Activated T-helper 1 cell treated with anti-CD3 and anti-CD28 coated beads, Interleukin-12 subunit alpha, Interleukin-12 subunit beta, Interleukin-2, Interleukin-4 antibody, amounts not matched to agents 30 ng/mL and 10 ng/mL and 1 ng/mL, durations not matched to agents 14 hours and 24 hours and 36 hours (primary cell): ENCODE measurements around the gene WT1. TPM values are rescaled to one million over a fixed set of nuclear protein-coding genes. Genes with fewer than 3 reads are reported as not detected.
A peak's percentile ranks its signal among the peaks of the same experiment; 100 is the strongest.

Source experiments
- DNase-seq: peaks from one replicate; pipeline ENCODE4 v3.0.0; 2021; ENCODE audit warnings: low spot score
- H3K27ac Mint-ChIP-seq: one replicate; pipeline ENCODE4 v1.8.0; 2021; ENCODE audit warnings: mild to moderate bottlenecking, mixed read lengths
- H3K27me3 Mint-ChIP-seq: one replicate; pipeline ENCODE4 v1.8.0; 2022; ENCODE audit warnings: mild to moderate bottlenecking, moderate library complexity, mixed read lengths; ENCODE audit not compliant: insufficient read depth
- H3K36me3 Mint-ChIP-seq: one replicate; pipeline ENCODE4 v1.8.0; 2021; ENCODE audit warnings: low read depth, mixed read lengths
- H3K4me1 Mint-ChIP-seq: one replicate; pipeline ENCODE4 v1.8.0; 2021; ENCODE audit warnings: low read depth, mixed read lengths
- H3K4me3 Mint-ChIP-seq: one replicate; pipeline ENCODE4 v1.8.0; 2021; ENCODE audit warnings: mild to moderate bottlenecking, moderate library complexity, mixed read lengths
- H3K9me3 Mint-ChIP-seq: one replicate; pipeline ENCODE4 v1.8.0; 2021; ENCODE audit warnings: mixed read lengths
- intact Hi-C: fragments of 100-400 bp; cut with micrococcal nuclease; formaldehyde crosslinking; loops from one replicate; pipeline ENCODE4 v1.15.1; 2024
- total RNA-seq: library from RNA; stranded (reverse); gene quantifications from 2 replicates; pipeline ENCODE4 v1.2.3, GENCODE V29; 2022

WT1 gene
- total RNA-seq, 1 donor from 2014 or later, result not detected

DNA sequence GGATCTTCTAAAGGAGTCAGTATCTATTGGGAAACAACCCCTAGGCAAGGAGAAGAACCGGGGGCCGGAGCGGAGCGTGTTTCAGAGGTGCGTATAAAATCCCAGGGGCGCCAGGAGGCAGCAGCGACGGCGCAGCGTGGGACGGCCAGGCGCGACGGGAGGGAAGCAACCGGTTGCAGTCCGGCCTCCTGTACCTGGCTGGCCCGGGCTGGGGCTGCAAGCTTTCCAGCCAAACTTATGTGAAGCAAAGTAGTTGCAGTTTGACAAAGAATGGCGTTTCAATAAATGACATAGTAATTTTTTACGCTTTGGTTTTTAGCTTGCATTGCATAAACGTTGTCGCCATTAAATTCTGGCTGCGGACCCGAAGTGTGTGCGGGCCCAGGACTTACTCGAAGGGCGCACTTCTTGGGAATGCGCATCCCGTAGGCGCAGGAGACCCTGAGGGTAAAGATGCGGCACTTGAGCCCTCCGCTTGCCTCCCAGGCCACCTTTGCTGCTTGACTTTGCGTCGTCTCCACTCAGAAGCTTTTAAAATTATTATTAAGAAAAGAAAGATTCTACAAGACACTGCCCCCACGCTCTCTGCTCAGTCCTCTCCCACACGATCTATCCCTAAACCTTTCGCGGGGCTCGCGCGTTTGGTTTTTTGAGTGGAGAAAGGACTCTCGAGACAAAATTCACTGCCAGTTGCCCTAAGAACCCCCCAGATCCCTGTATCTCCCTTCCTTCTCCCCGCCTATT is 1.6 kb upstream of the WT1 start:
- Mint-ChIP-seq H3K27ac (peak overlapping the region; percentile 44), H3K36me3 (peaks cover 4% of the 10 kb centered on the region), H3K4me1 (peaks cover 5% of the 10 kb centered on the region), H3K27me3 (peaks cover 77% of the 10 kb centered on the region), H3K4me3 (no peak overlapping the region), H3K9me3 (no peaks in the 10 kb centered on the region)
- DNase-seq, result no peak
- intact Hi-C loops, result loop anchor here (2.0 kb wide), 1 partner anchor 624 kb away; no protein-coding TSS in a partner anchor

DNA sequence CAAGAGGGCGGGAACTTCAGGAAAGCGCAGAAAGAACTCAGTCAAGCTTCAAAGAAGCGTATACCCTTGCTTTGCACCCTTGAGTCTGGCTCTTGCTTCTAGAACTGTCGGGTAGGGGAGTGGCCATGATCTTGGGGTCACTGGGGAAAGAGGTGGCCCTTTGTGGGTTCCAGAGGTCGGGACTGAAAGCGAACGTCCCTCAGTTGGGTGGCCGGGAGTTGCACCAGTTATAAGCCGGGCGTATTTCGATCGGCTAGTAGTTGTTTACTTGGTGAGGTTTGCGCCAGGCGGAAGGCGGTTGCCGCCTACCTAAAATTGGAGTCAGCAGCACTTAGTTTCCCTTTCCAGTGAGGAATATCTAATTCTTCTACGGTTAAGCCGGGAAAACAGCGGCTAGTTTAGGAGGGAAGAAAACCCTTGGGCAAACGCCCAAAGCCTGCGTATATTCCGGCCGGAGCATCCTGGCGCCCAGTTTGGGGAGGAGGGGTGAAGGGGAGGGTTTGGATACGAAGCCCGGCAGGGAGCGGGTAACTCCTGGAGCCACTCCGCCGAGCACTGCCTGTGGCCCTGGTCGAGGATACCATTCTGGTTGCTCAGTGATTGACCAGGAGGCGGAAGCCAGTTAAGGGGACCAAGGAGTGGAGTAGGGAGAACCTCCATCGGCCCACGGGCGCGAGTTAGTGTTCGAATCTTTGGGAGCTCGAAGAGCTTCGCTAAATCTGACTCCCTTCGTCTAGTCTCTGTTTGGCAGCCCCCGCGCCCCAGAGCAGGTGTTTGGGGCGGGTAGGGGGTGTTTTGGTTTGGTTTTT is 807 bp upstream of the WT1 start:
- intact Hi-C loops, result loop anchor here (2.0 kb wide), 1 partner anchor 623 kb away; no protein-coding TSS in a partner anchor
- H3K4me3 Mint-ChIP-seq, result no peak overlapping the region
- no peak for DNase-seq
- peaks cover 73% of the 10 kb centered on the region for H3K27me3 Mint-ChIP-seq
- H3K36me3 Mint-ChIP-seq, result peaks cover 4% of the 10 kb centered on the region
- H3K27ac Mint-ChIP-seq, result peak overlapping the region; percentile 61
- no peaks in the 10 kb centered on the region for H3K9me3 Mint-ChIP-seq
- peaks cover 5% of the 10 kb centered on the region for H3K4me1 Mint-ChIP-seq

DNA sequence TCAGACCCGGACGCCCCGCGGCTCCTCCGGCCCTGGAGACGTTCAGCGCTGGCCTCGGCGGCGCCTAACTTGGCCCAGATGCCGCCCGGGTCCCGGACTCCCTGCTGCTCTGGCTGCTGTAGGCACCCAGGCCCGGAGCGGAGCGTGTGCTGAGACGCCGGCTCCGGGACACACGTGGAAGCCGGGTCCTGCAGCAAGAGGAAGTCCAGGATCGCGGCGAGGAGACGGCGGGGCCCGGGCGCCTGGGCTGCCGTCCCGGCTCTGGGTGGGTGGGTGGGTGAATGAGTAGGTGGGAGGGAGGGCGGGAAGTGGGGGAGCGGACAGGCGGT is 223 bp downstream of the WT1 start:
- peaks cover 4% of the 10 kb centered on the region for H3K36me3 Mint-ChIP-seq
- H3K4me1 Mint-ChIP-seq, result peaks cover 5% of the 10 kb centered on the region
- no peak overlapping the region for H3K27ac Mint-ChIP-seq
- no peak for DNase-seq
- intact Hi-C loops, result no loop called here
- peaks cover 71% of the 10 kb centered on the region for H3K27me3 Mint-ChIP-seq
- H3K9me3 Mint-ChIP-seq, result no peaks in the 10 kb centered on the region
- no peak overlapping the region for H3K4me3 Mint-ChIP-seq

DNA sequence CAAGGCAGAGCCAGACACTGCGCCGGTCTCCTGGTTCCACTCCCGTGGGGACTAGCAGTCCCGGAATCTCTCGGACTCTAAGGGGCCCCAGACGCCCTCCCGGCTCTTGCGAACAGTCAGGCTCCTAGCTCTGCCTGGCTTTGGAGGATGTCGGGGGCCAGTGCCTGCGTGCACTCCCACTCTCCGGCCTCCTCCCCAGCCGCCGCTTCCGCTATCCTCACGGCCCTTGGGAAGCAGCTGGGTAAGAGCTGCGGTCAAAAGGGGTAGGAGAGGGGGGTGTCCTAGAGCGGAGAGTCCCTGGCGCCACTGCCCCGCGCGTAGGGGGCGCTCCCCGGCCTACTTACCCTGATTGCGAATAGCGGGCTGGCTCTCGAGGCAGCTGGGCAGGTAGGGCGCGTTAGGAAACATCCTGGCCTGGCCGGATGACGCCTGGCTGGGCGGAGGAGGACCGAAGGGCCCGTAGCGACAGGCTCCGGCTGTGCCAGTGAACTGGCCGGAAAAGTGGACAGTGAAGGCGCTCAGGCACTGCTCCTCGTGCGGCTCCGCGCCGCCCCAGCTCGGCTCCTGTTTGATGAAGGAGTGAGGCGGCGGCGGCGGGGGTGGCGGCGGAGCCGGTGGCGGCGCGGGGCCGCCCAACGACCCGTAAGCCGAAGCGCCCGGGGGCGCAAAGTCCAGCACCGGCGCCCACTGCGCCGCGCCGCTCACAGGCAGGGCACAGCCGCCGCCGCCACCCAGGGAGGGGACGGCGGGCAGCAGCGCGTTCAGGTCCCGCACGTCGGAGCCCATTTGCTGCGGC is 785 bp downstream of the WT1 start:
- intact Hi-C loops, result no loop called here
- no peak overlapping the region for H3K27ac Mint-ChIP-seq
- H3K27me3 Mint-ChIP-seq, result peaks cover 70% of the 10 kb centered on the region
- DNase-seq, result no peak
- H3K4me3 Mint-ChIP-seq, result no peak overlapping the region
- no peaks in the 10 kb centered on the region for H3K9me3 Mint-ChIP-seq
- peaks cover 4% of the 10 kb centered on the region for H3K36me3 Mint-ChIP-seq
- peaks cover 5% of the 10 kb centered on the region for H3K4me1 Mint-ChIP-seq

DNA sequence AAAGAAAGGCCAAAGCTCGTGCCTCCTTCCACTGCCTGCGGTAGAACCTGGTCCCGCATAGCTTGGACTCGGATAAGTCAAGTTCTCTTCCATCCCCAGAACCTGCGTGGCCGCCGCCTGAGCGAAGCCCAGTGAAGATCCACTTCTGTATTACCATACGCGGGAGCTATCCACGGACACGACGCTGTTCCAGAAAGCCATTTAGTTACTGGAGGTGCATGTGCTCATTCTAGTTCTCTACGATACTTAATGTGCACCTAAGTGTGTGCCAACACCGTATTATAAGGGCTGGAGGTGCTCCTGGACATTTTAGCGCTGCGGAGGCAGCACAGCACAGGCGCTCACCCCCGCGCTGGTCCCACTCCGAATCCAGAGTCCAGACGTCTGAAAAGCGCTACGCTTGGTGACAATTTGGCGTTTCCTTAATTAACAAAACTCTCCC is 1.4 kb downstream of the WT1 start:
- peak overlapping the region; percentile 55 for H3K27ac Mint-ChIP-seq
- intact Hi-C loops, result no loop called here
- H3K36me3 Mint-ChIP-seq, result peaks cover 4% of the 10 kb centered on the region
- H3K9me3 Mint-ChIP-seq, result no peaks in the 10 kb centered on the region
- DNase-seq, result no peak
- peaks cover 5% of the 10 kb centered on the region for H3K4me1 Mint-ChIP-seq
- no peak overlapping the region for H3K4me3 Mint-ChIP-seq
- peaks cover 74% of the 10 kb centered on the region for H3K27me3 Mint-ChIP-seq

DNA sequence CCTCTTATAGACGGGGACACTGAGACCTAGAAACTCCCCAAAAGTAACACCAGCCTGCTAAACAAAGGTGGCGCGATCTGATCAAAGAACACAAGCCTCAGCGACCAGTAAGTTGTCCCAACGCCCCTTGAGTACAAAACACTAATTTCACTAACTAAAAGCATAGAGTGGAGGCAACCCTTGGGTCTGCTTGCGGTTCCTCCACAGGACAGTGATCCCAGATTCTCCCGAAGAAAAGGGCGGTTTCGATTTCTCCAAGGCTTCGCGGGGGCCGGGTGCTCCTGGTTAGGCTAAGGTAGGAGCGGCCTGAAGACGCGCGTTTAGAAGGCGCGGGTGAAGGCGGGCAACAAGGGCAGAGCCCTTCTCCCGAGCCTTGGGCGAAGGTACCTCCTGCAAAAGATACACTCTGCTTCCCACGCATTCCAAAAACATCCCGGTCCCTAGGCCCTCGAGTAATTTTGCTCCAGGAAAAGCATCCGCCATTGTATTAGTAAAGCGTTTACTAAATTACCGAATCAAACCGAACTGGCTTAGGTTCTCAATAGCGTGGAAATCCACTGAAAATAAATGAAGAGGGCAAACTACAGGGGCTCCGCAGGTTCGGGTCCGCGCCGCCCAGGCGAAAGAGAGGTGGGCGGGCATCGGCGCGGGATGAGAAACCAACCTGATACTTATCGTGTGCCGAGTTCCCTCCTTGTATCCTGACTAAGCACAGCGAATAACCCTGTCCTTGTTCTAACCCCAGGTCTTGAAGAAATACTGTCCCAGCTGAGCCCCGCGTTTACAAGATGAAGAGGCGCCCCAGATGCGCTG is 2.0 kb downstream of the WT1 start:
- Mint-ChIP-seq H3K27ac (peak overlapping the region; percentile 55), H3K27me3 (peaks cover 78% of the 10 kb centered on the region), H3K36me3 (peaks cover 4% of the 10 kb centered on the region), H3K9me3 (no peaks in the 10 kb centered on the region), H3K4me1 (peaks cover 5% of the 10 kb centered on the region), H3K4me3 (no peak overlapping the region)
- DNase-seq, result no peak
- intact Hi-C loops, result no loop called here

DNA sequence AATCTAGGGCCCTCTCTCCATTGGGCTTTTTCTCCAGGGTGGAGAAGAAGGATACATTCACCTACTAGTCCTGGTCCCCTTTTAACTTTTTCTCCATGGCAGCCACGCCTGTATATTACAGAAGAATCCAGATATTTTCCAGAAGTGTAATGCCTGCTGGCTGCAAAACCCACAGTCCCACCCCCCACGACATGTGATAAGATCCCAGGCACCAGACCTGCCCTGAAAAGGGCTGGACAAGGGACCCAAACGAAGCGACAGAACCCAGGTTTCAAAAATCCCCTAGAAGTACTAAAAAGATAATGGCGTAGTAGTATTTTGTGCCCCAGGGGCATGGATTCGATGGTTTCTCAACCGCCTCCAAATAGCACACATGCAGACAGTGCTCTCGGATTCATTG is 2.8 kb downstream of the WT1 start:
- Mint-ChIP-seq H3K27me3 (peaks cover 78% of the 10 kb centered on the region), H3K9me3 (no peaks in the 10 kb centered on the region), H3K4me3 (no peak overlapping the region), H3K4me1 (peaks cover 5% of the 10 kb centered on the region), H3K27ac (no peak overlapping the region), H3K36me3 (peaks cover 4% of the 10 kb centered on the region)
- intact Hi-C loops, result no loop called here
- no peak for DNase-seq

DNA sequence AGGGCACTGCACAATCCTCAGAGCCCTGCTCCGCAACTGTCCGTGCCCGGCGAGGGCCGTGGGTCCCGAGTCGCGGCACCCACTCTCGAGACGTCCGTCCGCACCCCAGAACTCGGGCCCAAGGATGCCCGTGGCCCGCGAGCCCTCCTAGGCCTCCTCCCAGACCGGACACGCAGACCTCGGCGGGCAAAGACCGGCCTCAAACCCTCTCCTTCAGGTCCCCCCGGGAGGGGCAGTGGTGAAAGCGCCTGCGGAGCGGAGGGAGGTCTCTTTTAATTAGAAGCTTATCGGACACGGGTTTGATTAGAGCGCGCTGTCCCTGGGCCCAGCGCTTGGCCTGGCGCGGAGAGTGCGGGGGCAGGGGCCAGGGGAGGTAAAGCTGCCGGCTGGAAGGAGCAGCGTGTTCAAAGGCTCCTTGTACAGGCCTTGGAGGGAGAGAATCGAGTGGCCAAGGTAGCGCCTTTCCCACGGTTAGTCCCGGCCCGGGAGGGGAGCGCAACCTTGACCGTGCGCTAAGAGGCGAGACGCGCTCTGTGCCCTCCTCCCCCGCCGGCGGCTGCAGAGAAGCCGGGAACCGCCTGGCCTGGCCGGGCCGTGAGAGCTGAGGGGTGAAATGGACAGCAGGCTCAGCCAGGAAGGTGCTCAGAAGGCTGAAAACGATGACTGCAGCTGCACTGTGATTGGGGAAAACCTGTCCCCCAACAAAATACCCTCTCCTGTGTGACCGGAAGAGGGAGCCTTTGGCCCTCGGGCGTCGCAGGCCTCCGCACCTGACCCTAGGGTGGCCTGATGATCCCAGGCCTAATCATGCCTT is 4.6 kb downstream of the WT1 start:
- no peak overlapping the region for H3K27ac Mint-ChIP-seq
- no peaks in the 10 kb centered on the region for H3K9me3 Mint-ChIP-seq
- no peak for DNase-seq
- H3K36me3 Mint-ChIP-seq, result no peaks in the 10 kb centered on the region
- no peak overlapping the region for H3K4me3 Mint-ChIP-seq
- H3K4me1 Mint-ChIP-seq, result peaks cover 5% of the 10 kb centered on the region
- intact Hi-C loops, result no loop called here
- peaks cover 78% of the 10 kb centered on the region for H3K27me3 Mint-ChIP-seq

DNA sequence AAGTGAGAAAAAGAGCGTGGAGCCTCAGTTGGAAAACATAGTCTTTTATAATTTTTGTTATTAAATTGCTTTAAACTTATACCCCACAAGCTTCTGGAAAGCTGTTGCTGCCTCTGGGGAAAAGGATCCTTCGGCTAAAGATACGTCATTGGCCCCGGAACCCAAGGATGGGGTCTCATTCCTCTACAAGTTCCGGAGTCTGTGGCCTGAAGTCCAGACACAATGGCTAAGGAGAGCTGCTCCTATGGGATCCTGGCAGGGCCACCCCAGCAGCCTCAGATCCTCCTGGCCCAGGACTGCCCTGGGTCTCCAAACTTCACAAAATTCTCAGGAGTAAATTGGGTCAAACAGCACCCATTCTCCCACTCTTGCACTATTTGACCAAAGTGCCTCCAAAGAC is 5.9 kb downstream of the WT1 start:
- Mint-ChIP-seq H3K4me3 (no peak overlapping the region), H3K27me3 (peaks cover 85% of the 10 kb centered on the region), H3K4me1 (peaks cover 5% of the 10 kb centered on the region), H3K27ac (no peak overlapping the region), H3K9me3 (no peaks in the 10 kb centered on the region), H3K36me3 (no peaks in the 10 kb centered on the region)
- DNase-seq, result no peak
- intact Hi-C loops, result no loop called here

DNA sequence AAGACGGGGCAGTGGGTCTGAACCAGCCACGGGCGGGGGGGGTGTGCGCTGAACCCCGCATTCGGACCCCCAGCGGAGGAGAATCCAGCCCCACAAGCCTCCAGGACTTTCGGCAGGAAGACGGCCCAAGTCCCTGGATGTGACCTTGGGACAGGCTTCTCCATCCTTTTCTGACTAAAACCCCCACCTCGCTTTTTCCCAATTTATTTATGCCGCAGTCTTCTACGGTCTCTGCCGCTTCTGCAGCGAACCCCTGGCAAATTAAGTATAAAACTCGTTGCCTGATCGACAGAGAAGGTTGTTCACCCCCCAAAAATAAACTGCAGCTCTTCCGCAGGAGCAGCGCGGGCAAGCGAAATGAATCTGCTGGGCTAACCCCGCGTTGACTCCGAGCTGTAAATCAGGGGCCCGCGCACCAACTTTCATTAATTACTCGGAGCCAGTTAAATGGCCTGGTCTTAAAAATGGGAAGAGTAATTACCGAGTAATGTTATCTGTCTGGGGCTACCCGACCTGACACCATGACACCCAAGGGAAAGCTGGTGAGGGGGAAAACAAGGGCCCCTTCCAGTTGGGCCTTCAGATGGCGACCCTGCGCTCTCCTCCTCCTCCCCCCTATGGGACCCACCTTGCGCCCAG is 6.6 kb downstream of the WT1 start:
- intact Hi-C loops, result no loop called here
- Mint-ChIP-seq H3K27ac (no peak overlapping the region), H3K27me3 (peaks cover 85% of the 10 kb centered on the region), H3K4me1 (peaks cover 3% of the 10 kb centered on the region), H3K36me3 (no peaks in the 10 kb centered on the region), H3K4me3 (no peak overlapping the region), H3K9me3 (no peaks in the 10 kb centered on the region)
- no peak for DNase-seq

DNA sequence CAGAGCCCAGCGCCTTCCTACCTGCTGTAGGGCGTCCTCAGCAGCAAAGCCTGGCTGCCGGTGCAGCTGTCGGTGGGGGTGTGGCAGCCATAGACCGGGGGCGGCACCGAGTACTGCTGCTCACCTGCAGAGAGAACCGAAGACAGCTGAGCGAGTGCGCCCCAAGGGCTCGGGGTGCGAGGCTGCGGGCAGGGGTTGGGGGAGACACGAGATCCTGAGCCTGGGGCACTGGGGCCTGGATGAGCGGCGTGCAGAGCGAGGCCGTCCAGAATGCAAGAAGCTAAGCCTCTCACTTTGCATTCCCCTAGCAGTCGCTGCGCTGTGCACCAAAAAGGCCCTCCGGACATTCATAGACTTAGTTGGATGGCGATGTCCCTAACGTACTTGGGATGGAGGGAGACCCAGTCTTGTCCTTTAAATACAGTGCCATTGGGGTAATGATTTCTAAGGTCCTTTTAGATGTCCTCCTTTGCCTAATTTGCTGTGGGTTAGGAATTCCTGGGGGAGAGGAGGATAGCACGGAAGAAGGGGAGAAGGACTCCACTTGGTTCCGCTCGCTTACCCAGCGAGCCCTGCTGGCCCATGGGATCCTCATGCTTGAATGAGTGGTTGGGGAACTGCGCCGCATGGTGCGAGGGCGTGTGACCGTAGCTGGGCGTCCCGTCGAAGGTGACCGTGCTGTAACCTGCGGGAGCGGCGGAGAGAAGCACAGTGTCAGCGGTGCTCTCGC is 7.2 kb downstream of the WT1 start:
- no peak overlapping the region for H3K4me3 Mint-ChIP-seq
- DNase-seq, result no peak
- intact Hi-C loops, result no loop called here

More for the DNA sequence above, 7.2 kb downstream of the WT1 start:
- Mint-ChIP-seq H3K36me3 (no peaks in the 10 kb centered on the region), H3K27me3 (peaks cover 85% of the 10 kb centered on the region), H3K27ac (no peak overlapping the region), H3K4me1 (no peaks in the 10 kb centered on the region), H3K9me3 (no peaks in the 10 kb centered on the region)
